CD4-positive, alpha-beta T cell treated with Interleukin-17A for 1 hour (primary cell): ENCODE measurements around the gene ATP10A.
"Not testable (repeated sequence)": the region's sequence is repeated elsewhere in the genome, so short reads cannot be mapped to it uniquely, and the experiment has no call there.

ENCODE experiments used
- DNase-seq: peaks from one replicate; pipeline ENCODE4 v3.0.0-alpha.2; 2020

ATP10A gene

GRCh38 chr15:25858952-25859760 is 4.0 kb downstream of the ATP10A start:
- no peak for DNase-seq

GRCh38 chr15:25856059-25856458 is 7.1 kb downstream of the ATP10A start:
- DNase-seq, result not testable (repeated sequence)

DNA sequence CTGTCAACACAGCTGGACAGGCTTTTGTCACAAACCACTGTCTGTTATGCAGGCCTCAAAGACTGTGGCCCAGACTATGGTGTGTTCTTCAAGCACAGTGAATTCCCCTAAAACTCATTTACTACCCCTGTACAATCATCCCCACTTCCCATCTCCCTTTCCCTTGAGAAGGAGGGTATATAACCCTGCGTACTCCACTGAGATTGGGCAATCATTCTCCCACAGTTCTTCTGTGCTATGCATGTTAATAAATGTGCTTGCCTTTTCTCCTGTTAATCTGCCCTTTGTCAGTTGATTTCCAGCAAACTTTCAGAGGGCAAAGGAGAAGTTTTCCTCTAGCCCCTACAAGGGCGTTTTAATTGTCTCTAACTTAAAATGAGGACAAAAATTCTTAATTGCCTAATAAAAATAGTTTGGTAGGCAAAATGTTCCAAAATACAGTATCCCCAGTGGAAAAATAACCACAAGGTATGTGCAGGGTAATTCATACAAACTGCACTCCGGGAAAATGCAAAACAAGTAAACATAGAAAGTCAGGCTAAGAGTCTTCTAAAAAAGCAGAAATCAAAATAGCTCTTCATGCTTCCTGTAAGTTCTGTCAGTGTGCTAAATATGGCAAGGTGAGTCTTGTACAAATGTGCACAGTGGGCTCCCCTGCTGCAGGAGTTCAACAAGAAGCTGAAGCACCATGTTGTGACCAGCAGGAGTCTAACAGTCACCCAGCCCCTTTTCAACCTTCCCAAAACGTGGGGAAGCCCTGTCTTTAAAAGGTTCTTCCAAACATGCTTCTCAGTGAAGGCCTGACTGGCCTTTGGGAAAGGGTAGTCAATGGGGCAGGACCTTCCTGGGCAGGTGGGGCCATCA is 10.2 kb downstream of the ATP10A start:
- no peak for DNase-seq

DNA sequence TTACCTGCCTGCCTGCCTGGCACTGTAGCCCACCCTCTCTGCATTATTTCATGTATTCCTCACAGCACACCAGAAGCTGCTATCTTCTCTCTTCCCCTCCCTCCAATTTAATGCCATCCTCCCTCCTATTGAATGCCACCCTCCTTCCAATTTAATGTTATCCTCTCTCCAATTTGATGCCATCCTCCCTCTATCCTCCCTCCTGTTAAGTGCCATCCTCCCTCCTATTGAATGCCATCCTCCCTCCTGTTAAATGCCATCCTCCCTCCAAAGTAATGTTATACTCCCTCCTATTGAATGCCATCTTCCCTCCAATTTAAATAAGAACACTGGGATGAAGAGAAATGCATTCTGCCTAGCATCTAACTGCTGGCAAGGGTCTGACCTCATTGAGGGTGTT is 11.1 kb downstream of the ATP10A start:
- DNase-seq, result no peak

DNA sequence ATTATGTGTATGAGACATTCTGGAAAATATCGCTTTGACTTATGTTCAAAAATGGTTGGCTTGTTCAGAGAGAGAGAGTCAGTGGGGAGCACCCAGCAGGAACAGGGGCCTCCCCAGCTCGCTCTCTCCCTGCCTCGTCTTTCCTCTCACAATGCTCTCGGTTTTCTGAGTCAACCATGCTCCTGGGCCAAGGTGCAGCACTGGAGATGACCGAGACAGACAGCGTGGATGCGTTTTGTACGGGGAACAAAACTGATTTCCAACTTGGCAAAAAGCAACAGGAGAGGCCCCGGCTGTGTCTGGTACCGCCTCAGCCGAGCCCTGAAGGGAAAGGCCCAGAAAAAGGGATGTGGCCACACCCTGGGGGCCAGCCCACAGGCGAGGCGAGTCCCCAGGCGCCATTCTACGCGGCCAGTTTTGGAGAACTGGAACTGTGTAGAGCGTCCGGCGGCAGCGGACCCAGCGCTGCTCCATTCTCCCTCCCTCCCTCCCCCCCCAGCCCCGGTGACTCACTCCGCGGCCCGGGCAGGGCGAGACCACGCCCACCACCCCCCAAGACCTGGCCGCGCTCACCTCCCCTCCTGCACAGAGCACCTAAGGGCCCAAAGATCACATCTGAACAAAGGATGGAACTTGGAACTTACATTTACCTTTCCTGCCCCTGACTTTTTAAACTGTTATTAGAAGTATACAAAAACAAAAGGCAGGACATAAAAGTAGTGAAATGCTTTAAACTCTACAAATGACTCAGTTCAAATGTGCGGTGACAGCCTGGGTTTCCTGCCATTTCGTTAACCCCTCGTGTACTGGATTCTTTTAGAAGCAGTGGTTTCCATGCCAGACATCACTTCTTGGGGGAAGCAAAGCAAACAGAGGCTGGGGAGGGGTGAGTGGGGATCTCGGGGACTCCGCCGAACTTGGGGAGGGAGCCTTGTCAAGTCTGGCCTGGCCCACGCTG is 12.7 kb downstream of the ATP10A start:
- DNase-seq, result peak; percentile 70

DNA sequence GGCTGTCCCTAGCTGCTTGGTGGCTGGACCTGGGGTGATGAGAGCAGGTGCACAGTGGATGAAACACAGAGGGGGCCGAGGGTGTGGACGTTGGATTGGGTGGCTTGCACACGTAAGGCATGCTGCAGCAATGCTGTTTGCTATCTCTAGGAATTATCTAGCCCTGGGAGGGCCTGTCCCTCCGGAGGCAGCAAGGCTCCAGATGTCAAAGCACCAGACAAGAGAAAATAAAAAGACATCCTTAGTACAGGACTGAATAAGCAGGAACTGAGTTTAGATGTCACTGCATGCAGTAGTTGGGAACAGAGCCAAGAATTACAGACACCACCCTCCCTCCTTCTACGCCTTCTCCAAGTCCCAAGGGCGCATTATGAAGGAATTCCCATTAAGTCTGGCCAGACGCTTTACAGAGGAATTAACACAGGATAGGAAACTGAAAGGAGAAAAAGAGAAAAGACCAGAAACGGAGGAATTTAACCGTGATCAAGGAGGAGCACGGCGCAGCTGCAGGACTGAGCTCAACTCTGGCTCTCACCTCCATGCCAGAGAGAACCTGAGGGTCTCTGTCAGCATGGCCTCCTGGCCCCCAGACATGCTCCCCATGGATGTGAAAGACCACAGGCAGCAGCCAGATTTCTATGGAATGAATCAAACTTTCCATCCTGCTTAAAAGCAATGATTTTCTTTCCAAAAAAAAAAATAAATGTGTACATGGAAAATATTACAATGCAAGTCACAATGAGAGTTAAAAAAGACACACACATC is 13.8 kb downstream of the ATP10A start:
- DNase-seq, result no peak

- no peak for DNase-seq
These were observed 14.4 kb downstream of the ATP10A start for GRCh38 chr15:25848784-25849156.

DNA sequence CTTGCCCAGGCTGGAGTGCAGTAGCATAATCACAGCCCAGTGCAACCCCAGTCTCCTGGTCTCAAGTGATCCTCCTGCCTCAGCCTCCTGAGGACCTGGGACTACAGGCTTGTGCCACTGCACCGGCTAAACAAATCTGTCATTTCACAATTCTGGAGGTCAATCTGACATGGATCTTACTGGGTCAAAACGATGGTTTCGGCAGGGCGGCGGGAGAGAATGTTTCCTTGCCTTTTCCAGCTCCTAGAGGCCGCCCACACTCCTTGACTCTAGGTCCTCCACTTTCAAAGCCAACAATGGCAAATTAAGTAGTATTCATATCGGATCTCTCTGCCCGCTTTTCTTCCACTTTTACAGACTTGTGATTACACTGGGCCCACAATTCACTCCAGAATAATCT is 14.8 kb downstream of the ATP10A start:
- DNase-seq, result no peak

DNA sequence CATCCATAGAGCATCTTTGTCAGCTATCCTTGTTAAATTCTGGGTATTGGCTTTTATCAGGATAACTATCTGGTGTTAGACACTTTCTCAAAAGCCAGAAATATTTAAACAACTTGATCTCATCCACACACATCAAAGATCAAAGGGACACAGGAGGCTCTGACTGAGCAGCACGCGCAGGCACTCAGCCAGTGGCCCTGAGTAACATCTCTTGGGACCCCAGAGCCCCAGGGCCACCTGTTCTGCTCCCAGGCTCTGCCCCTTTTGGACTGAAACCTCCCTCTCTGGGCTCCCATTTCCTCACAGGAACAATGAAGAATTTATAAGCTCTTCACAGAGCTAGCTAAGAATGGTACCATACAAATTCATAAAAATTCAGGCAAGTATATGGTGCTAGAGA is 16.1 kb downstream of the ATP10A start:
- DNase-seq, result no peak

DNA sequence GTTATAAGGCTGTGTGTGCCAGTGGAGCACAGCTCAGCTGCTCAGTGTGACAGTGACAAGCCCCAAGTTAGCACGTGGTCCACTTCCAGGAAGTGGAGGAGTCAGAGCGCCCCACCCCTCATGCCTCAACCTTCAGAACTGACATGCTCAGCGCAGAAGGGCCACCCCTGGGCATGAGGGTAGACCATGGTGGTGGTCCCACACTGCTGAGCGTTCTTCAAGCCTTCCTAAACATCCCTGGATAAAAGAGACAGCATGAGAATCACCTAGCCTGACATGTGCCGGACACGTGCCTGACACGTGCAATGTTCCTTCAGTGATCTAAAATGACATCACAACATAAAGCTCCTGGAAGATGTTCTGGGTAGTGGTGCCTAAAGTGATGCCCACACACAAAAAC is 16.8 kb downstream of the ATP10A start:
- DNase-seq, result peak; percentile 65

DNA sequence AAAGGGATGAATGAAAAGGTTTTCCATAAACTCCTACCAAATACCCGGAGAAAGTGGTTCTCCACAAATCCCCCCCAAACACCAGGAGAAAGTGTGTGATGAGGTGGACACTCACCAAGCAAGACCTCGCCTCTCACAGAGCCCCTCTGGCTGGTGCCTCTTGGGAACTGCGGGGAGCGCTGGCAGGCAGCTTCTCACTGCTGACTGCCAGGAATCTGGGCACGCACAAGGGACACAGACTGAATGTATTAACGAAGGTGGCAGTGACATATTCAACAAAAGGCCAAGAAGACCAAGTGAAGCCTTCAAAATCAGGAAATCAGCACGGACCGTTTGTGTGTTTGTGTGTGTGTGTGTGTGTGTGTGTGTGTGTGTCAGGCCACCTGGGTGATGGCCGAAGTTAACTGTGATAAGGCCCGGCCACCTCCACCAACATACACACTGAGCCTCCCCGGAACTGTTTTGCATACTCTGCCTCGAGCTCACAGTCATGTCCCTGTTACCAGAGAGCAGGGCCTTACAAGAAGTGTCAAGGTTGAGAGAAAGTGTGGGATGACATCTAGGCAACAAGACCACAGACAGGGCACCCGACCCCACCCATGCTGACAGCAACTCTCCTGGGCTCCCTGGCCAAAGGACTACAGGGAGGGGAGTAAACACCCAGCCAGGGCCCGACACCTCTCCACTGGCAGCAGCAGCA is 18.0 kb downstream of the ATP10A start:
- DNase-seq, result no peak

DNA sequence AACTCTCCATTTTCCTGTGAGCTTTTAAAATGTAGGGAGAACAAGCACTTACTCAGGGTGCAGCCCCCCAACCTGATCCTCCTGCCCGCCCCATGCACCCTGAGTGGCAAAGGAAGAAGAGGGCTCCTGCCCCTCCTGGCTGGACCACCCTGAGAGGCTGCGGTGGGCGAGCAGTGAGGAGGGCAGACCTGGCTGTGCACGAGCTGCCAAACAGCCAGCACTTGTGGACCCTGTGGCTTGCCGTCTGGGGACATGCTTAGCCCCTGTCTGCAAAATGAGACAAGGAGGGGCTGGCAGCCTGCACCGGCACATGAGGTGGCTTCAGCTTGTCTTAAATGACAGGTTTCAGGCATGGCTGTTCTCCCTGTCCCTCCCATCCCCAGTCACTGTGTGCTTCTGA is 18.6 kb downstream of the ATP10A start:
- DNase-seq, result no peak

DNA sequence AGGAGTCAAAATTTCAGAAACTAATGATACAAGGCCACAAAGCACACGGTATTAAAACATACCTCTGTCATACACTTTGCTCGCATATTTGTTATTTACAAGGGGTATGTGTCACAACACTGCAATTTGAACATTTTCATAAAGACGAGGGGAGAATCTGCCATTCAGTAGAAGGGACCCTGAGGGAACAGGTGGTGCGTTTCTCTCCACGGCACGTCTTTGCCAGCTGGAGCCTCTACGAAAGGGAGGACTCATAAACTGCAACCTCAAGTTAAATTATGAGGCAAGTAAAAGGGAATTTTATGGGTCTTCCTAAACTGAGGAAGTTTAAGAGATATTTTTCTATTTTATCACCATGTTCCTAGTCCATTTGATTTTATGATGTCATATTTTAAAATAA is 19.1 kb downstream of the ATP10A start:
- no peak for DNase-seq

DNA sequence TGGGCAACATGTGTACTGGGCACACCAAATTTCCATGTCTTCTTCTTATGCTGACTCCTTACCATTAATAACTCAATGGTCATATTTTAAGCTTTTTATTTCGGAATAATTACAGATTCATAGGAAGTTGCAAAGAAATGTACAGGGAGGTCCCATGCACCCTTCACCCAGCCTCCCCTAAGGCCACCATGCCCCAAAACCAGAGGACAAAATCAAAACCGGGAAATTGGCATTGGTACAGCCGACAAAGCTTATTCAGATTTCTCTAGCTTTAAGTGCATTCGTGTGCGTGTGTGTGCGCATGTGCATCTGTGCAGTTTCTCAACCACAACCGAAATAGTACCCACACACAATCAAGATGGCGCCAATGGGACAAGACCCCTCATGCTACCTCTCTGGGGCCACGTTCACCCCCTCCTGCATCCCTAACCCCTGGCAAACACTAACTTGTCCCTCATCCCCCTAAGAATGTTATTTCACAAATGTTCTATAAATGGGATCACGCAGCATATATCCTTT is 23.4 kb downstream of the ATP10A start:
- no peak for DNase-seq

- no peak for DNase-seq
These were observed 24.3 kb downstream of the ATP10A start for GRCh38 chr15:25838871-25839195.

DNA sequence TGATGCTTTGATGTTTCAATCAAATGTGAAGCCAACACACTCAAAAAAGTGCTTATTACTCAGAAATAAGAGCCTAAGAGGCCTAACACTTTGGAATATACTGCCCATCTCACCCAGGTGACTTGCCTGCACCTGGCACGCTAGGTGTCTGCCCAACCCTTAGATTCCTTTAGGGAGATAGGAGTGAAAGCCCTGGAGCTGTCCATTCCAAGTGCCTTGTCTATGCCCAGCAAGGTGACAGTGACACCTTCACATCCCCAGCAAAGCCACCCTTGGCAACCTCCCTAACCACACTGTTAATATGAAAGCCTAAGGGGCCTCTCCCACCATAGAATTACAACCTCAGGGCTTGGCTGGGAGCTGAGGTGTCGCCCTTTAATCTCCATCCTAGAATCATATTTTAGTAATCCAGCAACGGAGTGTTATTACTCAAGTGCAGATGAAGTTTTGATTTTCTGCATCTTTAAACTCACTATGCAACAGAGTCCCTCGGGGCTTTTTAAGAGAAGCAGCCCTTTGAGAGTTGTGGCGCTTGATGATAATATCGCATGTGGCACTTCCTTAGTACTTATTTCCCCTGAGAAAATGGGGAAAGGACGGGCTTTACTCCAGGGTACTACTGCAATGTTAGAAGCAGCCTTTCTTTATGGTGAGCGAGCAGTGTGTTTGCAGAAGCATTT is 24.8 kb downstream of the ATP10A start:
- no peak for DNase-seq

DNA sequence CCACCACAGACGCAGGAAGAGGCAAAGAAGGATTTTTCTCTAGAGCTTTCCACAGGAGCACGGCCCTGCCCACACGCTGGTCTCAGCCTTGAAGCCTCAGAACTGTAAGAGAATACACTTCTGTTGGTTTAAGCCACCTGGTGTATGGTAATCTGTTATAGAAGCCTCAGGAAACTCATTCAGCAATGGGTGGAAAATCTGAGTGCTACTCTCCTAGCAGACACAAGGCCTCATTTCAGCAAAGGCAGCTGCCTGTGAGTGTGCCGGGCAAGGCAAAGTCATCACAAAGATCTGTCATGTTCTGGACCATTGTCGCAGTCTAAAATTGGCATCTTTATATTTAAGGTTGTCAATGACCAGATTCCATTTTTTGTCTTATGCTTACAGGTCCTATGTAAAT is 31.0 kb downstream of the ATP10A start:
- no peak for DNase-seq

DNA sequence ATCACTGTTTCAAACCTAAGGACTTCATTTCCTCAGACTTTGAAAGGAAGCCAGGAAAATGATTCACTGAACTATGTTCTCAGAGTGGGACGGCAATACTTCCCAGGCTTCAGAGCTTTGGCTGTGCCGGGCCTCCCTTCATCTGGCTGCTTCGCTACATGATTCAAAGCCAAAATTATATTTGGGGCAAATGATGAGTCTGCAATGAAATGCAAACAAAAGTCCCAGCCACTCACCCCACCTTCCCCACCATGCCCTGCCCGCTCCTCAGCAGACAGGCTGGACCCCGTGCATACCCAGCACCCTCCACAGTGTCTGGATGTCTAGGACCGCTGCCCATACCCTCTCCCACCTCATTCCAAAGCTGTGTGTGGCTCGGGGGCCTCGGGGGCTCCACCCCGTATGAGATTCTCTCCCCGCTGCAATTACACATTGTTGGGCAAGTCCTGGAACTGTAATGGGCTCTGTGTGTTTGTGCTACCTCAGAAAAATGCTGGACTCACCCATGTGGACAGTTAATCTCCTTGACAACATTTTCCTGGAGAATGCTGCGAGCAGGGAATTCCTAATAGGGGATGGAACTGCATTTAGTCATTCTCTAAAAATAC is 32.2 kb downstream of the ATP10A start:
- DNase-seq, result no peak

DNA sequence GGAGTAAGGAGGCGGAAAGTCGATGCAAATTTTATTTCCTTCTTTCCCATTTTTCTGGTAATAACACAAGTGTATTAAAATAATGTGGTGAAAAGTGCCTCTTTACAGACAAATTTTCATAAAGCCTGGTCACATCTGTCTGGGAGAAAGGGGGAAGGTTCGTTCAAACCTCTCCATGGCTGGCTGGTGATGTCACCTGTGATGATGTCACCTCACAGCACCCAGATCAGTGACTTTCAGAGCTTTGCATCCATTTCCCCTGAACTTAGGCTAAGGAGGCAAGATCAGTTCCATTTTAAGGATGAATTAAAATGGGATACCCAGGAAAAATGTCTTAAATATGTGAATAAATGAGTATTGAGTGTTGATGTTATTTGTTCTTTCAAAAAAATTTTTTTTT is 34.1 kb downstream of the ATP10A start:
- no peak for DNase-seq

- DNase-seq, result no peak
These were observed 37.9 kb downstream of the ATP10A start for GRCh38 chr15:25825207-25825606.

DNA sequence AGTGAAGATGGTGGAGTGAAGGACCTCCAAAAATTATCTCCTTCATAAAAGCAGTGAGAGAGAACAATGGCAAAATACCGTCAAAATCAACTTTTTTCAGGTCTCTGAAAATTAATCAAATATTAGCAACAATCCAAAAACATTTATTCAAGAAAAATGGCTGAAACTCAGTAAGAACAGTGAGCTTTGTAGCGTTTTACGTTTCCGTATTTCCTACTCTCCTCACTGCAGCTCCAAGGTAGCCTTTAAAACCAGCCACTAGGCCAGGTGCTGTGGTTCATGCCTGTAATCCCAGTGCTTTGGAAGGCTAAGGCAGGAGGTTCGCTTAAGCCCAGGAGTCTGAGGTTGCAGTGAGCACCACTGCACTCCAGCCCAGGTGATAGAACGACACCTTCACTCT is 38.5 kb downstream of the ATP10A start:
- no peak for DNase-seq
